ENCODE data around the gene MOSMO. TPM values are rescaled to one million over a fixed set of nuclear protein-coding genes. Genes with fewer than 3 reads are reported as not detected.

The MOSMO gene
- total RNA-seq, 2 experiments from 2014 or later, result 9.6 to 9.8 TPM

DNA sequence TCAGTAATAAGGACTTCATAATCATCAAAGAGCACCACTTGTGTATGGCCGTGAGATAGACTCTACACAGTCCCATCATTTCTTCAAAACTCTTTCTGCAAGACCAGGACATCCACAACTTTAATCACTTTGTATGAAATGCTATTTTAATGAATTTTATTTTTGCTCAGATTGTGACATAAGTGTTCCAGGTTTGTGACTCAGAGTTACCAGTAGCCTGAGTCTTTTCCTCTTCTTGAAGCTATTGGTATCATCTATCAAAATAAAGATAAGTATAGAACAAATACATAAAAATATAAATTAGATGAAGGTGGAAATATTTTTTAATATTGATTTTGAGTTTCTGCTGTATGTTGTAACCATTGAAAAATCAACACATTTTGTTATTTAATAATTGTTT is 67.9 kb downstream of the MOSMO start:
- intact Hi-C loops (cut with micrococcal nuclease; ENCODE audit: unreplicated experiment), result no loop called here
- Histone ChIP-seq H3K4me2 (ENCODE audit: low read length) (no peak overlapping the region), H4K20me1 (ENCODE audit: insufficient read depth, low read length) (0 out of 2 replicates have a peak, but pooled peaks cover 3% of the 10 kb centered on the region), H3K4me1 (ENCODE audit: insufficient read depth, low read length, poor library complexity, severe bottlenecking) (peaks cover 9% of the 10 kb centered on the region), H2AFZ (ENCODE audit: low read length) (no peak overlapping the region), H3K27ac (ENCODE audit: low read depth, low read length, poor library complexity, severe bottlenecking) (no peak overlapping the region), H3K4me3 (ENCODE audit: low read depth, low read length, poor library complexity, severe bottlenecking) (no peak overlapping the region), H3K36me3 (ENCODE audit: insufficient read depth, low read length) (no peaks in the 10 kb centered on the region), H3K79me2 (ENCODE audit: insufficient read depth, low read depth, low read length) (no peaks in the 10 kb centered on the region), H3K9me3 (ENCODE audit: low read length) (no peaks in the 10 kb centered on the region), H3K9me2 (ENCODE audit: insufficient read depth, low read length) (no peaks in the 10 kb centered on the region)
- TF ChIP-seq EZH2phosphoT487 (IDR thresholded peaks at IDR 0.05; ENCODE audit: borderline replicate concordance, low read depth, low read length), result no peak
- CTCF ChIA-PET (ENCODE audit: unreplicated experiment), result no interaction called here
- no peak for DNase-seq (ENCODE audit: low spot score)
- no TSS peak for BruUV-seq (replicated peaks)
- POLR2A ChIA-PET, result interaction anchor here (0.6 kb wide), 1 partner anchor 64 kb away, joined by 3 read pairs; no protein-coding TSS in a partner anchor

DNA sequence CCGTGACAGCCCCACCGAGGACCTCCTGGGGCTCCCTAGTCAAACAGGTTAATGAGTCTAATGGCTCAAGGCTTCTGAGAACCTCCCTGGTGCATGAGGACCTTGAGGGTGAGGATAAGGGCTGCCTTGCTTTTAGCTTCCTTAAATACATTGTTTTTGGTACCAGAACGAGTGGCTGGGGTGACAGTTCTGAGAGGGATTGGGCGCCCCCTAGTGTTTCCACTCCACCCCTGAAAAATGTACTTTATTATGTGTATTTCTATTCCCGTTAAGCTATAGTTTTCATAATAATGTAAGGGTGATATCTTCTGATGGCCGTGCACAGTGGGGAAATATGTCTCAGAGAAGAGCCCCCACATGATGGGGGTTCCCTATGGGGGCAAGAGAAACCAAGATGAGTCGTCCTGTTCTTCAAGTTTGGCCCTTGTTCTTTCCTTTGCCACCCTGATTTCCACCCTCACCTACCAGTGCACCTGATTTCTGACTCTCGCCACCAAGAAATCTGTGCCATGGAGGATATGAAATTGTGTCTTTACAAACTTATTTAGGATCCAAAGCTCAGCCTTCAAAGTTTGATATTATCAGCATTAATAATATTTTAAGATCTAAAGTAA is 69.9 kb downstream of the MOSMO start:
- ChIA-PET CTCF (ENCODE audit: unreplicated experiment) (interaction anchor here (0.8 to 1.3 kb wide), 8 partner anchors 9 to 111 kb away, joined by 3 to 5 read pairs (median 3); no protein-coding TSS in a partner anchor), POLR2A (interaction anchor here (0.5 to 1.9 kb wide), 10 partner anchors 16 to 855 kb away, joined by 3 to 9 read pairs (median 4); partner anchors contain the start of gene MOSMO)
- no peaks in the 10 kb centered on the region for H3K9me2 ChIP-seq (ENCODE audit: insufficient read depth, low read length)
- no peaks in the 10 kb centered on the region for H3K36me3 ChIP-seq (ENCODE audit: insufficient read depth, low read length)
- DNase-seq (ENCODE audit: low spot score), result peak; percentile 74
- no peak overlapping the region for H2AFZ ChIP-seq (ENCODE audit: low read length)
- intact Hi-C loops (cut with micrococcal nuclease; ENCODE audit: unreplicated experiment), result loop anchor here (1.0 kb wide), 2 partner anchors 77 to 110 kb away; partner anchors contain the start of gene PDZD9
- H3K79me2 ChIP-seq (ENCODE audit: insufficient read depth, low read depth, low read length), result no peaks in the 10 kb centered on the region
- BruUV-seq (replicated peaks), result no TSS peak
- H4K20me1 ChIP-seq (ENCODE audit: insufficient read depth, low read length), result 0 out of 2 replicates have a peak, but pooled peaks cover 3% of the 10 kb centered on the region
- no peak overlapping the region for H3K4me3 ChIP-seq (ENCODE audit: low read depth, low read length, poor library complexity, severe bottlenecking)
- no peak overlapping the region for H3K4me2 ChIP-seq (ENCODE audit: low read length)
- no peaks in the 10 kb centered on the region for H3K9me3 ChIP-seq (ENCODE audit: low read length)
- H3K27ac ChIP-seq (ENCODE audit: low read depth, low read length, poor library complexity, severe bottlenecking), result no peak overlapping the region
- H3K4me1 ChIP-seq (ENCODE audit: insufficient read depth, low read length, poor library complexity, severe bottlenecking), result peaks cover 9% of the 10 kb centered on the region
- TF ChIP-seq, protein P1, sequence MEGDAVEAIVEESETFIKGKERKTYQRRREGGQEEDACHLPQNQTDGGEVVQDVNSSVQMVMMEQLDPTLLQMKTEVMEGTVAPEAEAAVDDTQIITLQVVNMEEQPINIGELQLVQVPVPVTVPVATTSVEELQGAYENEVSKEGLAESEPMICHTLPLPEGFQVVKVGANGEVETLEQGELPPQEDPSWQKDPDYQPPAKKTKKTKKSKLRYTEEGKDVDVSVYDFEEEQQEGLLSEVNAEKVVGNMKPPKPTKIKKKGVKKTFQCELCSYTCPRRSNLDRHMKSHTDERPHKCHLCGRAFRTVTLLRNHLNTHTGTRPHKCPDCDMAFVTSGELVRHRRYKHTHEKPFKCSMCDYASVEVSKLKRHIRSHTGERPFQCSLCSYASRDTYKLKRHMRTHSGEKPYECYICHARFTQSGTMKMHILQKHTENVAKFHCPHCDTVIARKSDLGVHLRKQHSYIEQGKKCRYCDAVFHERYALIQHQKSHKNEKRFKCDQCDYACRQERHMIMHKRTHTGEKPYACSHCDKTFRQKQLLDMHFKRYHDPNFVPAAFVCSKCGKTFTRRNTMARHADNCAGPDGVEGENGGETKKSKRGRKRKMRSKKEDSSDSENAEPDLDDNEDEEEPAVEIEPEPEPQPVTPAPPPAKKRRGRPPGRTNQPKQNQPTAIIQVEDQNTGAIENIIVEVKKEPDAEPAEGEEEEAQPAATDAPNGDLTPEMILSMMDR (conservative IDR thresholded peaks at IDR 0.05; ENCODE audit: low read length), result peak; percentile 98
- no peak for TF ChIP-seq EZH2phosphoT487 (IDR thresholded peaks at IDR 0.05; ENCODE audit: borderline replicate concordance, low read depth, low read length)

DNA sequence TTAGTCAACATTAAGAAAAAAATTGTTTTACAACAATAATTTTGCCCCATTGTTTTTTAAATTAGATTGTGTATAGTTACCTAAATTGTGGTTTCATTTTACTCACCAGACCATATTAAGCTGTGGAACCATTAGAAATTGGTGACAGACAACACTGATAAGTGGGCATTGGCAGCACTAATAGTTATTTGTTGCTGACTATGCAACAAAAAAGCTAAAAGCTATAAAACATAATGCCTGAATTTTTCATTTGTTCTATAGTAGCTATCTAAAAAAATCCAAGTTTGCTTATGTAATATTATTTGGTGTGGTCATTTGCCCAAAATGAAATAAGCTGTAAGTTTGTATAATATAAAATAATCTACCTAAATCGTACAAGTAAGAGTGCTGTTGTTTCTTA is 70.7 kb downstream of the MOSMO start:
- no peak for TF ChIP-seq EZH2phosphoT487 (IDR thresholded peaks at IDR 0.05; ENCODE audit: borderline replicate concordance, low read depth, low read length)
- TF ChIP-seq, protein P1 (conservative IDR thresholded peaks at IDR 0.05; ENCODE audit: low read length), result no peak
- no peaks in the 10 kb centered on the region for H3K9me3 ChIP-seq (ENCODE audit: low read length)
- no peak overlapping the region for H3K4me3 ChIP-seq (ENCODE audit: low read depth, low read length, poor library complexity, severe bottlenecking)
- peaks cover 9% of the 10 kb centered on the region for H3K4me1 ChIP-seq (ENCODE audit: insufficient read depth, low read length, poor library complexity, severe bottlenecking)
- no peak overlapping the region for H3K27ac ChIP-seq (ENCODE audit: low read depth, low read length, poor library complexity, severe bottlenecking)
- no peak overlapping the region for H2AFZ ChIP-seq (ENCODE audit: low read length)
- CTCF ChIA-PET (ENCODE audit: unreplicated experiment), result interaction anchor here (0.9 kb wide), 1 partner anchor 67 kb away, joined by 3 read pairs; no protein-coding TSS in a partner anchor
- H3K9me2 ChIP-seq (ENCODE audit: insufficient read depth, low read length), result no peaks in the 10 kb centered on the region
- BruUV-seq (replicated peaks), result no TSS peak
- intact Hi-C loops (cut with micrococcal nuclease; ENCODE audit: unreplicated experiment), result no loop called here
- 0 out of 2 replicates have a peak, but pooled peaks cover 3% of the 10 kb centered on the region for H4K20me1 ChIP-seq (ENCODE audit: insufficient read depth, low read length)
- DNase-seq (ENCODE audit: low spot score), result no peak
- H3K36me3 ChIP-seq (ENCODE audit: insufficient read depth, low read length), result no peaks in the 10 kb centered on the region
- POLR2A ChIA-PET, result interaction anchor here (0.5 to 1.9 kb wide), 10 partner anchors 16 to 630 kb away, joined by 3 to 9 read pairs (median 4); partner anchors contain the start of gene MOSMO
- no peak overlapping the region for H3K4me2 ChIP-seq (ENCODE audit: low read length)
- H3K79me2 ChIP-seq (ENCODE audit: insufficient read depth, low read depth, low read length), result no peaks in the 10 kb centered on the region

Measured in OCI-LY7 (cell line).